ENCODE results near the gene DRD2.
A peak's percentile ranks its signal among the peaks of the same experiment; 100 is the strongest.

Gene DRD2

GRCh38 chr11:113468726-113469345, 6.4 kb downstream of the DRD2 start:
- no peaks in the 10 kb centered on the region for H3K4me1 Mint-ChIP-seq (ENCODE audit: low read depth)
- no peak overlapping the region for H3K4me3 Mint-ChIP-seq
- H3K36me3 Mint-ChIP-seq (ENCODE audit: low read depth) = no peaks in the 10 kb centered on the region
- H3K9me3 Mint-ChIP-seq = no peaks in the 10 kb centered on the region
- no peak overlapping the region for H3K27ac Mint-ChIP-seq
- H3K27me3 Mint-ChIP-seq (ENCODE audit: low read depth) = peaks cover 24% of the 10 kb centered on the region

GRCh38 chr11:113467545-113467944, 7.7 kb downstream of the DRD2 start:
- Mint-ChIP-seq H3K27ac (no peak overlapping the region), H3K36me3 (ENCODE audit: low read depth) (no peaks in the 10 kb centered on the region), H3K9me3 (no peaks in the 10 kb centered on the region), H3K4me3 (no peak overlapping the region), H3K27me3 (ENCODE audit: low read depth) (peaks cover 14% of the 10 kb centered on the region), H3K4me1 (ENCODE audit: low read depth) (no peaks in the 10 kb centered on the region)

- Mint-ChIP-seq H3K27ac (no peak overlapping the region), H3K27me3 (ENCODE audit: low read depth) (peaks cover 10% of the 10 kb centered on the region)
Observed at GRCh38 chr11:113465786-113466185, 9.4 kb downstream of the DRD2 start.

GRCh38 chr11:113464416-113464815, 10.8 kb downstream of the DRD2 start:
- no peak overlapping the region for H3K4me3 Mint-ChIP-seq
- H3K27ac Mint-ChIP-seq = no peak overlapping the region
- H3K27me3 Mint-ChIP-seq (ENCODE audit: low read depth) = peaks cover 10% of the 10 kb centered on the region
- no peaks in the 10 kb centered on the region for H3K4me1 Mint-ChIP-seq (ENCODE audit: low read depth)
- H3K36me3 Mint-ChIP-seq (ENCODE audit: low read depth) = no peaks in the 10 kb centered on the region
- H3K9me3 Mint-ChIP-seq = no peaks in the 10 kb centered on the region

More at GRCh38 chr11:113465786-113466185, 9.4 kb downstream of the DRD2 start:
- Mint-ChIP-seq H3K4me3 (no peak overlapping the region), H3K36me3 (ENCODE audit: low read depth) (no peaks in the 10 kb centered on the region), H3K4me1 (ENCODE audit: low read depth) (no peaks in the 10 kb centered on the region), H3K9me3 (no peaks in the 10 kb centered on the region)

GRCh38 chr11:113462830-113463229, 12.4 kb downstream of the DRD2 start:
- peaks cover 5% of the 10 kb centered on the region for H3K27me3 Mint-ChIP-seq (ENCODE audit: low read depth)
- no peaks in the 10 kb centered on the region for H3K9me3 Mint-ChIP-seq
- no peaks in the 10 kb centered on the region for H3K36me3 Mint-ChIP-seq (ENCODE audit: low read depth)
- H3K4me3 Mint-ChIP-seq = no peak overlapping the region
- H3K27ac Mint-ChIP-seq = no peak overlapping the region
- no peaks in the 10 kb centered on the region for H3K4me1 Mint-ChIP-seq (ENCODE audit: low read depth)

GRCh38 chr11:113461639-113462038, 13.6 kb downstream of the DRD2 start:
- Mint-ChIP-seq H3K27me3 (ENCODE audit: low read depth) (peaks cover 5% of the 10 kb centered on the region), H3K36me3 (ENCODE audit: low read depth) (no peaks in the 10 kb centered on the region), H3K27ac (no peak overlapping the region), H3K9me3 (no peaks in the 10 kb centered on the region), H3K4me3 (no peak overlapping the region), H3K4me1 (ENCODE audit: low read depth) (no peaks in the 10 kb centered on the region)

- no peaks in the 10 kb centered on the region for H3K36me3 Mint-ChIP-seq (ENCODE audit: low read depth)
Observed at GRCh38 chr11:113460469-113460868, 14.7 kb downstream of the DRD2 start.

GRCh38 chr11:113458189-113458588, 17.0 kb downstream of the DRD2 start:
- no peaks in the 10 kb centered on the region for H3K36me3 Mint-ChIP-seq (ENCODE audit: low read depth)
- H3K27ac Mint-ChIP-seq = no peak overlapping the region
- no peak overlapping the region for H3K4me3 Mint-ChIP-seq
- no peaks in the 10 kb centered on the region for H3K4me1 Mint-ChIP-seq (ENCODE audit: low read depth)
- H3K27me3 Mint-ChIP-seq (ENCODE audit: low read depth) = peaks cover 10% of the 10 kb centered on the region
- no peaks in the 10 kb centered on the region for H3K9me3 Mint-ChIP-seq

More at GRCh38 chr11:113460469-113460868, 14.7 kb downstream of the DRD2 start:
- H3K9me3 Mint-ChIP-seq = no peaks in the 10 kb centered on the region
- H3K27me3 Mint-ChIP-seq (ENCODE audit: low read depth) = peaks cover 5% of the 10 kb centered on the region
- H3K4me3 Mint-ChIP-seq = no peak overlapping the region
- no peaks in the 10 kb centered on the region for H3K4me1 Mint-ChIP-seq (ENCODE audit: low read depth)
- H3K27ac Mint-ChIP-seq = no peak overlapping the region

- no peaks in the 10 kb centered on the region for H3K4me1 Mint-ChIP-seq (ENCODE audit: low read depth)
- H3K27me3 Mint-ChIP-seq (ENCODE audit: low read depth) = peaks cover 10% of the 10 kb centered on the region
- no peak overlapping the region for H3K27ac Mint-ChIP-seq
- no peaks in the 10 kb centered on the region for H3K36me3 Mint-ChIP-seq (ENCODE audit: low read depth)
- H3K4me3 Mint-ChIP-seq = no peak overlapping the region
- no peaks in the 10 kb centered on the region for H3K9me3 Mint-ChIP-seq
Observed at GRCh38 chr11:113457784-113458183, 17.4 kb downstream of the DRD2 start.

- H3K9me3 Mint-ChIP-seq = no peaks in the 10 kb centered on the region
- H3K27ac Mint-ChIP-seq = no peak overlapping the region
- peaks cover 6% of the 10 kb centered on the region for H3K27me3 Mint-ChIP-seq (ENCODE audit: low read depth)
- H3K36me3 Mint-ChIP-seq (ENCODE audit: low read depth) = no peaks in the 10 kb centered on the region
- H3K4me1 Mint-ChIP-seq (ENCODE audit: low read depth) = no peaks in the 10 kb centered on the region
- H3K4me3 Mint-ChIP-seq = no peak overlapping the region
Observed at GRCh38 chr11:113454455-113454854, 20.7 kb downstream of the DRD2 start.

- no peaks in the 10 kb centered on the region for H3K36me3 Mint-ChIP-seq (ENCODE audit: low read depth)
- no peak overlapping the region for H3K4me3 Mint-ChIP-seq
- no peak overlapping the region for H3K27ac Mint-ChIP-seq
- H3K9me3 Mint-ChIP-seq = no peaks in the 10 kb centered on the region
- H3K27me3 Mint-ChIP-seq (ENCODE audit: low read depth) = peaks cover 4% of the 10 kb centered on the region
- peaks cover 9% of the 10 kb centered on the region for H3K4me1 Mint-ChIP-seq (ENCODE audit: low read depth)
Observed at GRCh38 chr11:113449743-113450142, 25.5 kb downstream of the DRD2 start.

- Mint-ChIP-seq H3K36me3 (ENCODE audit: low read depth) (no peaks in the 10 kb centered on the region), H3K4me1 (ENCODE audit: low read depth) (peaks cover 9% of the 10 kb centered on the region), H3K9me3 (no peaks in the 10 kb centered on the region), H3K4me3 (no peak overlapping the region), H3K27ac (no peak overlapping the region), H3K27me3 (ENCODE audit: low read depth) (no peaks in the 10 kb centered on the region)
Observed at GRCh38 chr11:113448316-113448677, 26.9 kb downstream of the DRD2 start.

- H3K27me3 Mint-ChIP-seq (ENCODE audit: low read depth) = no peaks in the 10 kb centered on the region
- peak overlapping the region; percentile 49 for H3K27ac Mint-ChIP-seq
- no peaks in the 10 kb centered on the region for H3K9me3 Mint-ChIP-seq
- peaks cover 9% of the 10 kb centered on the region for H3K4me1 Mint-ChIP-seq (ENCODE audit: low read depth)
- no peaks in the 10 kb centered on the region for H3K36me3 Mint-ChIP-seq (ENCODE audit: low read depth)
- no peak overlapping the region for H3K4me3 Mint-ChIP-seq
Observed at GRCh38 chr11:113447621-113448315, 27.4 kb downstream of the DRD2 start.

GRCh38 chr11:113446938-113447337, 28.3 kb downstream of the DRD2 start:
- no peaks in the 10 kb centered on the region for H3K9me3 Mint-ChIP-seq
- H3K27me3 Mint-ChIP-seq (ENCODE audit: low read depth) = no peaks in the 10 kb centered on the region
- H3K4me3 Mint-ChIP-seq = no peak overlapping the region
- H3K27ac Mint-ChIP-seq = no peak overlapping the region
- H3K4me1 Mint-ChIP-seq (ENCODE audit: low read depth) = peaks cover 9% of the 10 kb centered on the region
- no peaks in the 10 kb centered on the region for H3K36me3 Mint-ChIP-seq (ENCODE audit: low read depth)

GRCh38 chr11:113446112-113446511, 29.1 kb downstream of the DRD2 start:
- H3K36me3 Mint-ChIP-seq (ENCODE audit: low read depth) = no peaks in the 10 kb centered on the region
- peak overlapping the region; percentile 63 for H3K27ac Mint-ChIP-seq
- no peak overlapping the region for H3K4me3 Mint-ChIP-seq
- peaks cover 9% of the 10 kb centered on the region for H3K4me1 Mint-ChIP-seq (ENCODE audit: low read depth)
- no peaks in the 10 kb centered on the region for H3K9me3 Mint-ChIP-seq
- no peaks in the 10 kb centered on the region for H3K27me3 Mint-ChIP-seq (ENCODE audit: low read depth)
